ENCODE data around the gene SLC2A1.

SLC2A1 gene

GRCh38 chr1:42957880-42958487 lies 684 bp downstream of the SLC2A1 start:
- DNase-seq: no peak

- DNase-seq: no peak
Measured at GRCh38 chr1:42957229-42957879, 1.3 kb downstream of the SLC2A1 start.

GRCh38 chr1:42956739-42957138 lies 1.9 kb downstream of the SLC2A1 start:
- DNase-seq: no peak

GRCh38 chr1:42955311-42956063 lies 3.2 kb downstream of the SLC2A1 start:
- peak; percentile 22 for DNase-seq

- no peak for DNase-seq
Measured at GRCh38 chr1:42953182-42954180, 5.2 kb downstream of the SLC2A1 start.

- DNase-seq: no peak
Measured at GRCh38 chr1:42952303-42953001, 6.2 kb downstream of the SLC2A1 start.

GRCh38 chr1:42951588-42951987 lies 7.1 kb downstream of the SLC2A1 start:
- no peak for DNase-seq

- DNase-seq: no peak
Measured at GRCh38 chr1:42950116-42950481, 8.6 kb downstream of the SLC2A1 start.

- DNase-seq: no peak
Measured at GRCh38 chr1:42949312-42950115, 9.2 kb downstream of the SLC2A1 start.

GRCh38 chr1:42947965-42948732 lies 10.5 kb downstream of the SLC2A1 start:
- no peak for DNase-seq

GRCh38 chr1:42947117-42947516 lies 11.6 kb downstream of the SLC2A1 start:
- no peak for DNase-seq

- DNase-seq: no peak
Measured at GRCh38 chr1:42946120-42946898, 12.4 kb downstream of the SLC2A1 start.

GRCh38 chr1:42945164-42945563 lies 13.5 kb downstream of the SLC2A1 start:
- DNase-seq: no peak

- DNase-seq: no peak
Measured at GRCh38 chr1:42944246-42944928, 14.3 kb downstream of the SLC2A1 start.

GRCh38 chr1:42943728-42944127 lies 14.9 kb downstream of the SLC2A1 start:
- DNase-seq: no peak

GRCh38 chr1:42943166-42943565 lies 15.5 kb downstream of the SLC2A1 start:
- DNase-seq: no peak

GRCh38 chr1:42942444-42942843 lies 16.2 kb downstream of the SLC2A1 start:
- DNase-seq: no peak

GRCh38 chr1:42941640-42942330 lies 16.9 kb downstream of the SLC2A1 start:
- no peak for DNase-seq

Measured in NCI-H524 treated with DMSO at 0.1 percent for 48 hours (cell line).